ENCODE data around the gene FRMD6.
A peak's percentile ranks its signal among the peaks of the same experiment; 100 is the strongest.
"Not testable (repeated sequence)": the region's sequence is repeated elsewhere in the genome, so short reads cannot be mapped to it uniquely, and the experiment has no call there.

The FRMD6 gene

GRCh38 chr14:51716610-51717009, 64.9 kb downstream of the FRMD6 start:
- DNase-seq = no peak
- intact Hi-C loops (cut with DNase I) = no loop called here

DNA sequence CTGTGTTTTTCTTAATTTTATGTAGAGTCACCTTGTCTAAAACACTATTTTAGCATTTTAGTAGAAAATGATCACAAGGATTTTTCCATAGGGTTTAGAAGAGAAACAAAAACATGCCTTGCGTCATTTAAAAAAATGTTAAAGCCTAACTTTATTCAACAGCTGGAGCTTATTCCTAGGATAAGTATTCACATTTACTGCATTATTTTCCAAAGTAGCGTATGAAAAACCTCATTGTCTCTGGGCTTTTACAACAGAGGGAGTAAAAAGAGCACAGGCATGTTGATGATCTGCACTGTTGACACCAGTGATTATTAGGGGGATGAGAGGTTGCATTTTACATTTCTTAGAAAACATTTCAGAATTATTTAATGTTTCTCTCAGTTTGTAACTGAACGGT, 66.1 kb downstream of the FRMD6 start:
- intact Hi-C loops (cut with DNase I) = no loop called here
- no peak for DNase-seq

GRCh38 chr14:51719955-51720354, 68.2 kb downstream of the FRMD6 start:
- intact Hi-C loops (cut with DNase I) = no loop called here
- DNase-seq = peak in 2 of 10 donors; percentile 66 to 79

DNA sequence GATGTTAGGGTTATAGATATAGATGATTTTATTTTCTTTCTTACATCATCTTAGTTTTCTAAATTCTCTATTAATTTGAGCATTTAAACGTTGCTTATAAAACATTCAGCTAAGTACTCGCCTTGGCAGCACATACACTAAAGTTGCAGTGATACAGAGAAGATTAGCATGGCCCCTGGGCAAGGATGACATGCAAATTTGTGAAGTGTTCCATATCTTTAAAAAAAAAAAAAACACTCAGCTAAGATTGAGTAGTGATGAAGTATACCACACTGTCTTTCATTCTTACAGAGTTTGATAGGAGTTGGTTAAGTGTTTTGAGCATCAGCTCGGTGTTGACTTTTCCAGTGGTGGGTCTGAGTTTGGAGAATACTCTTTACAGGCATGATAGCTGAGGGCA, 72.3 kb downstream of the FRMD6 start:
- DNase-seq = no peak
- intact Hi-C loops (cut with DNase I) = no loop called here

GRCh38 chr14:51724650-51725049, 72.9 kb downstream of the FRMD6 start:
- no peak for DNase-seq

GRCh38 chr14:51725061-51725460, 73.4 kb downstream of the FRMD6 start:
- DNase-seq = no peak
- intact Hi-C loops (cut with DNase I) = no loop called here

More at GRCh38 chr14:51724650-51725049, 72.9 kb downstream of the FRMD6 start:
- intact Hi-C loops (cut with DNase I) = no loop called here

DNA sequence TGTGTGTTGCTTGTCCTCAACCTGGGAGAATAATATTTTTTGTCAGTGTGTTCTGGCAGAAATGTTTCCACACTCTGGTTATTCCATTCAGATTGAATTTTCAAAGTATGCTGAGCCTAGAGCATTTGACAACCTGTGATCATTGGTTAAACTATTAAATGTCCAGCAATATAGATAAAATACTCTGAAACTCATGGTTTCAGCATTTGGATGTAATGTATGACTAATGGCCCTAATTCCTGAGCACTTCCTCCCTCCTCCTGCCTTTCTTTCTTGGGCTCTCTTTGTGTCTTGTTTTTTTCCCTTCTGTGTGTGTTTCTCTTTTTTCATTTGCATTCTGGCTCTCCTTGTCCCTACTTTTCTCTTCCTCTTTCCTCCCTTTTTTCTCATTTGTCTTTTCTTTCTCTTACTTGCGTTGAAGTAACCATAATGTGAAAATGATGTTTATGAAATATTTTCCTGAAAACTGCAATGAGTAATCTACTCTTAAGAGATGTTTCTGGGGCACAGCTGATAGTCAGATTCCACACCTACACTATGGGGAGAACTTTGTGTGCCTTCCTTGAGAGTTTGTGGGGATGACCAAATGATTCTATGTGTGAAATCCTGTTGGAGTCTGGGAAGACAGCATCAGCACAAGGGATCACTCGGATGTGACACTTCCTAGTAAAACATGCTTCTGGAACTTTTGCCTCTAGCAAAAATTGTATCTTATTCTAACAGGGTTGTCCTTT, 74.6 kb downstream of the FRMD6 start:
- no peak for DNase-seq
- intact Hi-C loops (cut with DNase I) = no loop called here

GRCh38 chr14:51727526-51727925, 75.8 kb downstream of the FRMD6 start:
- intact Hi-C loops (cut with DNase I) = no loop called here
- no peak for DNase-seq

DNA sequence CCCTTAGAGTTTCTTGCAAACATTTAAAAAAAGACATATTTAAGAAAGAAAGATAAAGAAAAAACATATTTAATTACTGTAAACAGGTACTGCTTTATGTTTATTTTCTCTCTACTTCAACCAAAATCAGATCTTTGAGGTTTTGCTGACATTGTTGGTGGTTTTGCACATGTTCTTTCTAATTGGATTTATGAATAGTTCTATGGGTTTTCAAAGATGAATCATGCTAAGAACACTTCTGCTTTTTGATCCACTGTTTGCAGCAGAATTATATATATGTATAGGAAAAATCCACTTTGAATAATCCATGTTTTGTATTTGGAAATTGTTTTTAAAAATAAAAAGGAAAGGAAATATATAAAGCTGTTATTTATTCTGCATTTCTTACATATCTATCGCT, 78.4 kb downstream of the FRMD6 start:
- DNase-seq = no peak
- intact Hi-C loops (cut with DNase I) = no loop called here

DNA sequence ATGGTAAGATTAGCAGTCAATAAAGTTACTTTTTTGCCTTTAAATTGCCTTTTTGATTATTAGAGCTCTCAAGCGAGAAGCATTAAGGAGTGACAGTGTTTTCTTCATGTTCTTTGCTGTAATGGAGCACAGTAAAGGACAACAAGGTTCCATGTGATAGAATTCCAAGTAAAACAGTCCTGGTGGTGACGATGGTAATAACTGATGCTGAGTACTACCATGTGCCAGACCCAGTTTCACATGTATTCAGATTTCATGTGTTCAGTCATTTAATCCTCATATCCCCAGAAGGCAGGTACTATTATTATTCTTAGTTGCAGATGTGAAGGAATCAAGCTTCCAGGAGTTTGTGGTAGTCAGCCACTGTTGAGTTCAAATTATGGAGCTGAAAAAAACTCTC, 79.0 kb downstream of the FRMD6 start:
- intact Hi-C loops (cut with DNase I) = no loop called here
- no peak for DNase-seq

- DNase-seq = no peak
- intact Hi-C loops (cut with DNase I) = no loop called here
These were observed 80.9 kb downstream of the FRMD6 start for GRCh38 chr14:51732494-51733112.

DNA sequence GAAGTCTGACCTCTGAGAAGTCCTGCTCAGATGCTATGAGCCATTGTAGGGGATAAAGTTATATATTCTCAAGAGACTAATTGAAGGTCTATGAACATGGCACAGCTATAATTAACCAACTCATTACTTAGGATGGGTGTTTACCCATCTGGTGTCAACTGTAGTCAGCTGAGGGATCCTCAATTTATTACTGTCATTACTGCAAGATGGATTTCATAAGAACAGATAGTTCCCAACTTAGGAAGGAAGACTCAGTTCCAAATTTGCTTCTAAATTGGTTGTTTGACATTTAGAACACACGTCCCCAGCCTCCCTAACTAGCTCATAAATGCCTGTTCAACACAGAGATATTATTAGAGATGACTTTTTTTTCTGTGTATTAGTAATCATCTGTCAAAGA, 81.4 kb downstream of the FRMD6 start:
- intact Hi-C loops (cut with DNase I) = no loop called here
- DNase-seq = no peak

DNA sequence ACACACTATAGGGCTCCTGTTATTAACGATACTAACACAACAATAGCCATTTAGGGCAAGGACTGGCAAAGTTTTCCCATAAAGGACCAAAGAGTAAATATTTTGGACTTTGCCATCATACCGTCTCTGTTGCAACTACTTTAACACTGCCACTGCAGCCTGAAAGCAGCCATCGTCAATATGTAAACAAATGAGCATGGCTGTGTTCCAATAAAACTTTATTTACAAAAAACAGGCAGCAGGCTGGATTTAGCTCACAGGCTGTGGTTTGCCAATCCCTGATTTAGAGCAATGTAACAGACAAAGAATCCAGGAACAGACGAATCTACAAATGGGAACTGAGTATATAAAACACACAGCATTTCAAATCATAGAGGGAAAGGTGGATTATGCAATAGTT, 84.1 kb downstream of the FRMD6 start:
- intact Hi-C loops (cut with DNase I) = no loop called here
- DNase-seq = no peak

DNA sequence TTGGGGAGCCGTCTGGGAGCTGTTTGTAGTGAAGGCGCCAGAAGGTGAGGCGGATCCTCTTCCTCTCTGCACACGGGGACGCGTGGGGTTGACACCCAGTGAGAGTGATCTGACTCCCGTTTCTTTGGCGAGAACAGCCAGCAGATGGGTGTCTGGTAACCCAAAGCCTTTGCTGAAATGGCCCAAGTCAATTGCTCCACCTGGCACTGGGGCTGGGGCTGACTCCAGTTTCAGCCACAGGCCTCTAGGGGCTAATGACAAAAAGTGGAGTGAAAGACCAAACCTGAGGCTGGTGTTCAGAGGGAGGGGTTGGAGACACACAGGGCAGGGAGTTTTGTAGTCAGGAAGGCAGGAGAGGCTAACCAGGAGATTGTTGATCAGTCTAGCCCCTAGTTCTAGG, 87.0 kb downstream of the FRMD6 start:
- DNase-seq = no peak

DNA sequence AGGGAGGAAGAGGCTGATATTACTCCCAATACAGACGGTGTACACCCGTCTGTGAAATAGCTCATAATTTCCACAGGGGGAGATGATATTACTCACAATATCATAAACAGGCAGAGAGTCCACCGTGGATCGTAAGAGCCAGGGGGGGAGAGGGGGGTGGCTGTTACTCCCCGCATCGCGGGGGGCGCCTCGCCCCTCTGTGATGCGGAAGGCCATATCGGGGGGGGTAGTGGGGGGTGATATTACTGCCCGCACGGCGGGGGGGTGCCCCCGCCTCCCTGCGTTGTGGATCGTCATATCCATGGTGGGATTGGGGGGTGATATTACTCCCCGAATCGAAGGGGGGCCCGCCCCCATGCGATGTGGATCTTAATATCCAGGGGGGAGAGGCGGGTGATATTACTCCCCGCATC, 91.9 kb downstream of the FRMD6 start:
- no peak for DNase-seq
- intact Hi-C loops (cut with DNase I) = no loop called here

More for the DNA sequence above, 87.0 kb downstream of the FRMD6 start:
- intact Hi-C loops (cut with DNase I) = no loop called here

GRCh38 chr14:51744372-51745130, 92.8 kb downstream of the FRMD6 start:
- DNase-seq = no peak
- intact Hi-C loops (cut with DNase I) = no loop called here

- intact Hi-C loops (cut with DNase I); DNase-seq: not testable (repeated sequence)
These were observed 95.1 kb downstream of the FRMD6 start for GRCh38 chr14:51746823-51747222.

GRCh38 chr14:51750542-51750941, 98.8 kb downstream of the FRMD6 start:
- intact Hi-C loops (cut with DNase I) = no loop called here
- no peak for DNase-seq

DNA sequence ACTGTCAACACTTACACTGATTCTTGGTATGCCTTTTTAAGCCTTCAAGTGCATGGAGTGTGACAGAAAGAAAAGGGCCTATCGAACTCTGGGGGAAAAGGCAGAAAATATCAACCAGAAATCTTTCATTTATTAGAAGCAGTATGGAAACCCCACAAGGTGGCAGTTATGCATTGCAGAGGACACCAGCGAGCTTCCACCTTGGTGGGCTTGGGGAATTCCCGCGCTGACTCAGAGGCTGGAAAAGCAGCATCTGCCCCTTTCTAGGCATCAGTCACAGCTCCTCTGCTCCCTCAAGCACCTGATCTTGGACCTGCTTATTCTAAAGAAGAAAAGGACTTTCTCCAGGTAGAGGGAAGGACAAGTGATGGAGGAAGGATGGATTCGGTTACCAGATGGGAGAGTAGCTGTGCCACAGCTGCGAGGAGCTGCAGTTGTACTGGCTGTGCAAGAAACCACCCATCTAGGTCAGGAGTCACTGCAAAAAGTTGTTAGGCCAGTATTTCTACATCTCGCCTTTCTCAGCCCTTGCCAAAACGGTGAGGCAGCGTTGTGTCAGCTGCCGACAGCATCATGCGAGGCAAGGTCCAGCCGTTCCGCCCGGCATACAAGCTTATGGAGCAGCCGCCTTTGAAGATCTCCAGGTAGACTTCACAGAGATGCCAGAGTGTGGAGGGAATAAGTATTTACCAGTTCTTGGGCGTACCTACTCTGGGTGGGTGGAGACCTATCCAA, 100.1 kb downstream of the FRMD6 start:
- intact Hi-C loops (cut with DNase I); DNase-seq: not testable (repeated sequence)

GRCh38 chr14:51757756-51758155, 106.0 kb downstream of the FRMD6 start:
- intact Hi-C loops (cut with DNase I) = not testable (repeated sequence)

DNA sequence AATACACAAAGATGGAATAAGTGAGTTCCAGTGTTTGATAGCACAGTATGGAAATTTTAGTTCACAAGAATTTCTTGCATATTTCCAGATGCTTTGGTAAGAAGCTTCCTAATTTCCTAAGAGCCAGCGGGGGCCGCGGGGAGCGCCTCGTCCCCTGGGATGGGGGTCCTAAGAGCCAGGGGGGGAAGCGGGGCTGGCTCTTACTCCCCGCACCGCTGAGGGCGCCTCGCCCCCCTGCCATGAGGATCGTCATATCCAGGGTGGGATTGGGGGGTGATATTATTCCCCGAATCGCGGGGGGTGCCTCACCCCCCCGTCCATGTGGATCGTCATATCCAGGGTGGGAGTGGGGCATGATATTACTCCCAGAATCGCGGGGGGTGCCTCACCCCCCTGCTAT, 108.2 kb downstream of the FRMD6 start:
- no peak for DNase-seq

More at GRCh38 chr14:51757756-51758155, 106.0 kb downstream of the FRMD6 start:
- DNase-seq = not testable (repeated sequence)

More for the DNA sequence above, 108.2 kb downstream of the FRMD6 start:
- intact Hi-C loops (cut with DNase I) = no loop called here

All from posterior cingulate gyrus (tissue), 11 donors.